HepG2 (cell line): ENCODE data around the gene PAPPA. TPM values are rescaled to one million over a fixed set of nuclear protein-coding genes. Genes with fewer than 3 reads are reported as not detected.

ENCODE experiments used
- ATAC-seq: fragments of 200-7000 bp; cut with Tn5 transposase; 3 replicates; pipeline ENCODE4 v1.9.1; 2020; ENCODE audit warnings: mild to moderate bottlenecking, moderate library complexity
- BruUV-seq: library from RNA; stranded (reverse); fragments of 400-500 nt; replicated peaks from 2 replicates; lab custom pipeline; 2021; lab: Mats Ljungman, UMichigan
- CTCF ChIA-PET: fragments of 300-600 bp; formaldehyde crosslinking; extraction: SDS; loops from one replicate; lab custom pipeline; 2021; ENCODE audit warnings: low total read pairs, inconsistent platforms, low intra/inter-chr PET ratio; lab: Yijun Ruan, JAX
- POLR2A ChIA-PET: fragments of 350-600 bp; sonication (Branson Sonifier 250); formaldehyde crosslinking; loops from one replicate; lab custom pipeline; 2020; ENCODE audit warnings: antibody characterized with exemption, inconsistent platforms; lab: Yijun Ruan, JAX
- DNase-seq: peaks from one replicate; pipeline ENCODE4 v3.0.0-alpha.2; 2015; ENCODE audit warnings: low spot score
- FAIRE-seq: peaks from 3 replicates; lab custom pipeline; 2011; peaks lifted over from hg19 to GRCh38; lab: Jason Lieb, UNC
- H2AFZ ChIP-seq: one replicate; pipeline ENCODE4 v1.6.1; 2011; ENCODE audit warnings: low read length, inconsistent platforms
- H3K27ac ChIP-seq: fragments of 300-600 bp; 3 replicates; pipeline ENCODE4 v1.8.0; 2011; ENCODE audit warnings: mixed run types, mild to moderate bottlenecking, mixed read lengths, low read length, inconsistent platforms; ENCODE audit not compliant: insufficient read depth; ENCODE audit errors: extremely low read length
- H3K27me3 ChIP-seq, 2 experiments: fragments of 200-600 bp in 1 of 2; 2 replicates in 1 of 2; 3 replicates in 1 of 2; pipeline versions ENCODE4 v1.6.0 to v1.8.0; 2011; ENCODE audit warnings: low read length in 2 of 2, mild to moderate bottlenecking in 2 of 2, moderate library complexity in 2 of 2, inconsistent platforms in 1 of 2; ENCODE audit not compliant: insufficient read depth in 2 of 2, control insufficient read depth in 1 of 2
- H3K36me3 ChIP-seq, 2 experiments: fragments of 200-600 bp in 1 of 2; replicated peaks in 1 of 2; 2 replicates in 1 of 2; 3 replicates in 1 of 2; pipeline versions ENCODE4 v1.5.1 to v1.8.0; 2011; ENCODE audit warnings: low read length in 2 of 2, inconsistent platforms in 1 of 2; ENCODE audit not compliant: insufficient read depth in 2 of 2, control insufficient read depth in 1 of 2
- H3K4me1 ChIP-seq: 2 replicates; pipeline ENCODE4 v1.5.1; 2012; ENCODE audit warnings: low read length, inconsistent platforms; ENCODE audit not compliant: insufficient read depth
- H3K4me2 ChIP-seq: 2 replicates; pipeline ENCODE4 v1.6.0; 2011; ENCODE audit warnings: low read depth, low read length, inconsistent platforms
- H3K4me3 ChIP-seq, 3 experiments: fragments of 200-600 bp in 1 of 3; sonication (generic), shearing (Covaris generic) in 1 of 3; replicated peaks in 1 of 3; 2 replicates each; pipeline ENCODE4 v1.5.1; 2011 to 2016; ENCODE audit warnings: low read length in 3 of 3, inconsistent platforms in 2 of 3, low read depth in 2 of 3, mild to moderate bottlenecking in 2 of 3, control low read depth in 1 of 3, mixed read lengths in 1 of 3; ENCODE audit not compliant: insufficient read depth in 1 of 3
- H3K79me2 ChIP-seq: one replicate; pipeline ENCODE4 v1.6.1; 2011; ENCODE audit warnings: low read length, inconsistent platforms; ENCODE audit not compliant: insufficient read depth
- H3K9ac ChIP-seq: 2 replicates; pipeline ENCODE4 v1.6.0; 2011; ENCODE audit warnings: mild to moderate bottlenecking, low read depth, low read length, inconsistent platforms; ENCODE audit not compliant: insufficient read depth
- H3K9me3 ChIP-seq: 2 replicates; pipeline ENCODE4 v1.5.1; 2012; ENCODE audit warnings: mild to moderate bottlenecking, low read length
- H4K20me1 ChIP-seq: 2 replicates; pipeline ENCODE4 v1.6.0; 2011; ENCODE audit warnings: inconsistent platforms, mild to moderate bottlenecking, low read length, moderate library complexity; ENCODE audit not compliant: insufficient read depth
- ELF4 ChIP-seq: sonication (generic); formaldehyde crosslinking; IDR thresholded peaks from 2 replicates; pipeline ENCODE4 v1.5.0; 2020; ENCODE audit warnings: missing genetic modification reagents, mild to moderate bottlenecking, moderate library complexity, borderline replicate concordance
- FIP1L1 ChIP-seq: fragments of 200-400 bp; formaldehyde crosslinking; IDR thresholded peaks from 2 replicates; pipeline ENCODE4 v1.6.1; 2018; ENCODE audit warnings: low read depth, mild to moderate bottlenecking, low read length, moderate library complexity, borderline replicate concordance; ENCODE audit not compliant: insufficient read depth
- GATAD1 ChIP-seq: IDR thresholded peaks from 2 replicates; pipeline ENCODE4 v1.6.1; 2016; ENCODE audit warnings: missing genetic modification reagents, missing compliant biosample characterization
- HOXA9 ChIP-seq: sonication (generic); formaldehyde crosslinking; IDR thresholded peaks from 2 replicates; pipeline ENCODE4 v1.8.1; 2022; ENCODE audit warnings: missing genetic modification reagents, mild to moderate bottlenecking, moderate library complexity, borderline replicate concordance
- KLF11 ChIP-seq: IDR thresholded peaks from 2 replicates; pipeline ENCODE4 v1.6.1; 2016; ENCODE audit warnings: missing compliant biosample characterization
- MIER3 ChIP-seq: IDR thresholded peaks from 2 replicates; pipeline ENCODE4 v1.6.1; 2016; ENCODE audit warnings: missing compliant biosample characterization, borderline replicate concordance
- MTERF4 ChIP-seq: sonication (generic); formaldehyde crosslinking; IDR thresholded peaks from 2 replicates; pipeline ENCODE4 v1.8.0; 2023; ENCODE audit warnings: mild to moderate bottlenecking, missing genetic modification reagents
- PRMT3 ChIP-seq: sonication (generic); formaldehyde crosslinking; IDR thresholded peaks from 2 replicates; pipeline ENCODE4 v1.8.1; 2022; ENCODE audit warnings: low read depth, mild to moderate bottlenecking, moderate library complexity, missing genetic modification reagents, borderline replicate concordance
- RFX1 ChIP-seq: fragments of 450-650 bp; IDR thresholded peaks from 2 replicates; pipeline ENCODE4 v1.6.1; 2017
- SNAI1 ChIP-seq: sonication (generic); formaldehyde crosslinking; IDR thresholded peaks from 2 replicates; pipeline ENCODE4 v1.5.0; 2020; ENCODE audit warnings: mild to moderate bottlenecking, missing genetic modification reagents, borderline replicate concordance
- YEATS4 ChIP-seq: sonication (generic); formaldehyde crosslinking; IDR thresholded peaks from 2 replicates; pipeline ENCODE4 v1.4.0; 2020; ENCODE audit warnings: missing genetic modification reagents, borderline replicate concordance
- ZNF484 ChIP-seq: sonication (generic); formaldehyde crosslinking; IDR thresholded peaks from 2 replicates; pipeline ENCODE4 v1.5.1; 2020; ENCODE audit warnings: mild to moderate bottlenecking, low read depth, missing genetic modification reagents, borderline replicate concordance
- ZNF567 ChIP-seq: sonication (generic); formaldehyde crosslinking; IDR thresholded peaks from 2 replicates; pipeline ENCODE4 v1.8.1; 2023; ENCODE audit warnings: mild to moderate bottlenecking, missing genetic modification reagents, borderline replicate concordance
- ZNF572 ChIP-seq: sonication (generic); formaldehyde crosslinking; IDR thresholded peaks from 2 replicates; pipeline ENCODE4 v1.5.1; 2020; ENCODE audit warnings: mild to moderate bottlenecking, missing genetic modification reagents
- ZNF652 ChIP-seq: IDR thresholded peaks from 2 replicates; pipeline ENCODE4 v1.6.1; 2016; ENCODE audit warnings: low read depth, borderline replicate concordance
- ZUFSP ChIP-seq: sonication (generic); formaldehyde crosslinking; IDR thresholded peaks from 2 replicates; pipeline ENCODE4 v1.9.0; 2021; ENCODE audit warnings: missing genetic modification reagents, mild to moderate bottlenecking, borderline replicate concordance
- WGBS: methylation state at CpG from one replicate; pipeline ENCODE4 v1.1.6; 2017; ENCODE audit warnings: low lambda C conversion rate; 5-methylcytosine and 5-hydroxymethylcytosine counted together
- in situ Hi-C: cut with HindIII; loops from 2 replicates; pipeline ENCODE4 v1.10.0; 2017; ENCODE audit warnings: low pct_unique_long_range_greater_than_20kb; ENCODE audit not compliant: extremely low pct_ligation_motif_present
- intact Hi-C: fragments of 100-400 bp; cut with micrococcal nuclease; formaldehyde crosslinking; loops from one replicate; pipeline ENCODE4 v1.10.0; 2022; ENCODE audit not compliant: unreplicated experiment
- polyA plus RNA-seq, 8 experiments: library from polyadenylated mRNA; depleted of rRNA in 3 of 8; stranded (reverse) in 7 of 8; unstranded in 1 of 8; fragments of >200 nt; fragmentation: Illumina TruSeq in 4 of 8; extraction: Trizol in 4 of 8; gene quantifications; 2 replicates each; pipeline versions ENCODE4 v1.2.1 to v1.2.3, GENCODE V29; 2011 to 2016; ENCODE audit warnings: low read depth in 4 of 8, missing spikeins in 1 of 8, mixed read lengths in 1 of 8; ENCODE audit not compliant: insufficient read depth in 1 of 8
- total RNA-seq, 5 experiments: library from RNA; depleted of rRNA; stranded (reverse); fragments of >200 nt; fragmentation: Illumina TruSeq; extraction: Trizol; gene quantifications; 2 replicates each; pipeline ENCODE4 v1.2.3, GENCODE V29; 2016; ENCODE audit warnings: low read depth in 1 of 5

PAPPA gene
- total and polyA plus RNA-seq, 2 of the 13 experiments (the other 11 are each of a cell fraction or from before 2014, with no cell fraction given), result 0.09 to 0.11 TPM

- intact Hi-C loops, result no loop called here
- H4K20me1 ChIP-seq, result no peaks in the 10 kb centered on the region
- H3K27me3 ChIP-seq, result 0 out of 5 replicates have a peak, but pooled peaks cover 0 to 3% of the 10 kb centered on the region in 2 experiments
- no peak overlapping the region for H3K4me3 ChIP-seq
- no peaks in the 10 kb centered on the region for H3K36me3 ChIP-seq
- H3K4me1 ChIP-seq, result no peaks in the 10 kb centered on the region
- ATAC-seq, result no peak
- ChIA-PET POLR2A (no interaction called here), CTCF (no interaction called here)
- 42% methylated on average over 6 of the region's 6 CpGs for WGBS
- no peak for DNase-seq
- no peak overlapping the region for H3K27ac ChIP-seq
- H3K4me2 ChIP-seq, result no peak overlapping the region
- in situ Hi-C loops, result no loop called here
- FAIRE-seq, result no peak
- H2AFZ ChIP-seq, result no peak overlapping the region
- TF ChIP-seq ZNF652, result no peak
- no peak for TF ChIP-seq ZUFSP (CRISPR knock-in tag)
- no peak for TF ChIP-seq KLF11
- no peak for TF ChIP-seq MTERF4
- TF ChIP-seq MIER3 (CRISPR knock-in tag), result no peak
- no peak for TF ChIP-seq PRMT3 (CRISPR knock-in tag)
- no peak for TF ChIP-seq ZNF484 (CRISPR knock-in tag)
- TF ChIP-seq GATAD1, result no peak
- TF ChIP-seq RFX1, result no peak
- no peak for TF ChIP-seq SNAI1
- no peak for TF ChIP-seq YEATS4 (CRISPR knock-in tag)
- no peak for TF ChIP-seq FIP1L1
- no peak for TF ChIP-seq HOXA9 (CRISPR knock-in tag)
- no peak for TF ChIP-seq ELF4 (CRISPR knock-in tag)
- no peak for TF ChIP-seq ZNF567 (CRISPR knock-in tag)
- TF ChIP-seq ZNF572 (CRISPR knock-in tag), result no peak
- H3K79me2 ChIP-seq, result no peaks in the 10 kb centered on the region
- H3K9ac ChIP-seq, result no peak overlapping the region
- BruUV-seq, result no TSS peak
- H3K9me3 ChIP-seq, result no peaks in the 10 kb centered on the region
Measured at GRCh38 chr9:116275418-116276195, 122.0 kb downstream of the PAPPA start.
